GM12874 (cell line): Measurements from ENCODE around the gene LDLRAP1.

Experiments
- CTCF ChIP-seq: IDR thresholded peaks from 2 replicates; pipeline ENCODE4 v1.5.1; 2011; ENCODE audit warnings: low read depth, mild to moderate bottlenecking, control low read depth, low read length, moderate library complexity; ENCODE audit not compliant: insufficient read depth

Gene LDLRAP1

GRCh38 chr1:25520446-25521061, 22.9 kb upstream of the LDLRAP1 start:
- peak; percentile 67 for TF ChIP-seq CTCF

- no peak for TF ChIP-seq CTCF
These were observed 21.3 kb upstream of the LDLRAP1 start for GRCh38 chr1:25522031-25522655.

GRCh38 chr1:25523542-25523941, 19.9 kb upstream of the LDLRAP1 start:
- peak; percentile 22; the same call in 1 of the 2 replicates for TF ChIP-seq CTCF

GRCh38 chr1:25524568-25525360, 18.6 kb upstream of the LDLRAP1 start:
- TF ChIP-seq CTCF = no peak

- TF ChIP-seq CTCF = no peak
These were observed 18.1 kb upstream of the LDLRAP1 start for GRCh38 chr1:25525361-25525688.

- TF ChIP-seq CTCF = no peak
These were observed 16.7 kb upstream of the LDLRAP1 start for GRCh38 chr1:25526753-25527152.

GRCh38 chr1:25527226-25527846, 16.1 kb upstream of the LDLRAP1 start:
- no peak for TF ChIP-seq CTCF
